Right ventricle myocardium superior (tissue), 1 donor: ENCODE results near the gene NPIPA1. TPM values are rescaled to one million over a fixed set of nuclear protein-coding genes. Genes with fewer than 3 reads are reported as not detected.
"Not testable (repeated sequence)": the region's sequence is repeated elsewhere in the genome, so short reads cannot be mapped to it uniquely, and the experiment has no call there.

ENCODE experiments used
- ATAC-seq: fragments of 200-7000 bp; cut with Tn5 transposase; one replicate; pipeline ENCODE4 v1.9.1; 2020; ENCODE audit warnings: mild to moderate bottlenecking; ENCODE audit not compliant: poor library complexity
- DNase-seq: peaks from one replicate; pipeline ENCODE4 v3.0.0-alpha.2; 2020
- intact Hi-C: fragments of 100-400 bp; cut with DNase I; formaldehyde crosslinking; loops from one replicate; pipeline ENCODE4 v1.11.2; 2022
- total RNA-seq: library from RNA; stranded (reverse); fragmentation: NEBNext Ultra II Directional; extraction: Animal tissue kit (Norgen Biotek cat#: 25700); gene quantifications from one replicate; pipeline ENCODE4 v1.2.1, GENCODE V29; 2021
- donor health status: DM: no; HTN: yes; CAD: no; lungs with severe emphysema.

The NPIPA1 gene
- total RNA-seq, 1 donor from 2014 or later, result 38.1 TPM

- intact Hi-C loops, ATAC-seq, DNase-seq: not testable (repeated sequence)
These were observed 36.6 kb downstream of the NPIPA1 start for GRCh38 chr16:14973785-14974322.

- DNase-seq, ATAC-seq, intact Hi-C loops: not testable (repeated sequence)
These were observed 37.0 kb downstream of the NPIPA1 start for GRCh38 chr16:14974331-14974655.

- intact Hi-C loops, result not testable (repeated sequence)
- ATAC-seq (peak; percentile 98), DNase-seq (peak; percentile 98)
These were observed 37.6 kb downstream of the NPIPA1 start, which contains the start of gene PDXDC1 for GRCh38 chr16:14974656-14975417. TSS of gene PDXDC1 (plus strand) at chr16:14975026. CDS start at chr16:14975200, 174 bp downstream.

- ATAC-seq (peak; percentile 24), DNase-seq (peak; percentile 70)
- intact Hi-C loops, result not testable (repeated sequence)
These were observed 38.4 kb downstream of the NPIPA1 start for GRCh38 chr16:14975418-14976194.

GRCh38 chr16:14976971-14977736 is 39.9 kb downstream of the NPIPA1 start:
- intact Hi-C loops, DNase-seq, ATAC-seq: not testable (repeated sequence)

- DNase-seq, intact Hi-C loops, ATAC-seq: not testable (repeated sequence)
These were observed 41.0 kb downstream of the NPIPA1 start for GRCh38 chr16:14978281-14978680.

GRCh38 chr16:14978908-14979307 is 41.7 kb downstream of the NPIPA1 start:
- ATAC-seq, DNase-seq, intact Hi-C loops: not testable (repeated sequence)

- DNase-seq, intact Hi-C loops, ATAC-seq: not testable (repeated sequence)
These were observed 44.0 kb downstream of the NPIPA1 start for GRCh38 chr16:14981234-14981633.

GRCh38 chr16:14982521-14982920 is 45.3 kb downstream of the NPIPA1 start:
- peak; percentile 41 for ATAC-seq
- DNase-seq, intact Hi-C loops: not testable (repeated sequence)

- intact Hi-C loops, DNase-seq: not testable (repeated sequence)
- ATAC-seq, result peak; percentile 13
These were observed 50.8 kb downstream of the NPIPA1 start for GRCh38 chr16:14988092-14988491.

GRCh38 chr16:14988661-14989191 is 51.5 kb downstream of the NPIPA1 start:
- ATAC-seq, intact Hi-C loops, DNase-seq: not testable (repeated sequence)

- peak; percentile 26 for ATAC-seq
- DNase-seq, intact Hi-C loops: not testable (repeated sequence)
These were observed 52.3 kb downstream of the NPIPA1 start for GRCh38 chr16:14989291-14990281.

GRCh38 chr16:14993277-14994151 is 56.3 kb downstream of the NPIPA1 start:
- DNase-seq, ATAC-seq, intact Hi-C loops: not testable (repeated sequence)

- DNase-seq, intact Hi-C loops: not testable (repeated sequence)
- ATAC-seq, result peak; percentile 20
These were observed 59.5 kb downstream of the NPIPA1 start for GRCh38 chr16:14996702-14997101.

GRCh38 chr16:14998300-14998699 is 61.1 kb downstream of the NPIPA1 start:
- ATAC-seq, DNase-seq, intact Hi-C loops: not testable (repeated sequence)

GRCh38 chr16:14999845-15000244 is 62.6 kb downstream of the NPIPA1 start:
- intact Hi-C loops, ATAC-seq, DNase-seq: not testable (repeated sequence)
